Pons (tissue), 1 donor: Measurements from ENCODE around the gene OGDHL.
"Not testable (repeated sequence)": the region's sequence is repeated elsewhere in the genome, so short reads cannot be mapped to it uniquely, and the experiment has no call there.

ENCODE experiments used
- DNase-seq: peaks from one replicate; pipeline ENCODE4 v3.0.0-alpha.2; 2016; ENCODE audit warnings: low spot score

Gene OGDHL

DNA sequence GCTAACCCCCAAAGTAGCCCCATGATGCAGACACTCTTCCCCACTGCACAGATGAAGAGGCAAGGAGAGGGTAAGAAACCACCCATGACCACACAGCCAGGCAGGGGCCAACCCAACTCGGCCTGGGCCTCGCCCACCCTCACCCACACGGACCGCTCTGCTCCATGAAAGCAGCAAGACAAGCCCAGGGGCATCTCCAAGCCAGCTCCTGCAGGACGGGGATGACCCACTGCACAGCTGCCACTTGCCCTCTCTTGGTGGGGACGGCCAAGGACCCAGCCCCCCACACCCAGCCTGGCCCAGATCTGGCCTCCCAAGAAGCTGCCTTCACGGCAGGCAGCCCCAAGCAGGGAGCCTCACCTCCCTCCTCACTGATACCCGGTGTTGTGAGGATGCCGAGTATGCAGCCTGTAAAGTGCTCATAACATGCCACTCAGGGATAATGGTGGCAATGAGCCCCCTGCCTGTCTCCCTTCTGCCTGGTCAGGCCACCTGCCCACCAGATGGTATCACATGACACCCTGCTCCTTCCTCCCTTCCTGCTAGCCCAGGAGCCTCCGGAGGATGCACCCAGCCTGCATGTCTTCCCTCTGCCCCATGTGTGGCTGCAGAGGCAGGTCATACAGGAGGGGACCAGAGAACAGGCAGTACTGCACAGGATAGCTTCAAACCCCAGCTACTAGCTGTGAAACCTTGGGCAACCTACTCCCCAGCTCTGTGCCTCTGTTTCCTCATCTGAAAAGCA is 23.3 kb downstream of the OGDHL start:
- DNase-seq: no peak

DNA sequence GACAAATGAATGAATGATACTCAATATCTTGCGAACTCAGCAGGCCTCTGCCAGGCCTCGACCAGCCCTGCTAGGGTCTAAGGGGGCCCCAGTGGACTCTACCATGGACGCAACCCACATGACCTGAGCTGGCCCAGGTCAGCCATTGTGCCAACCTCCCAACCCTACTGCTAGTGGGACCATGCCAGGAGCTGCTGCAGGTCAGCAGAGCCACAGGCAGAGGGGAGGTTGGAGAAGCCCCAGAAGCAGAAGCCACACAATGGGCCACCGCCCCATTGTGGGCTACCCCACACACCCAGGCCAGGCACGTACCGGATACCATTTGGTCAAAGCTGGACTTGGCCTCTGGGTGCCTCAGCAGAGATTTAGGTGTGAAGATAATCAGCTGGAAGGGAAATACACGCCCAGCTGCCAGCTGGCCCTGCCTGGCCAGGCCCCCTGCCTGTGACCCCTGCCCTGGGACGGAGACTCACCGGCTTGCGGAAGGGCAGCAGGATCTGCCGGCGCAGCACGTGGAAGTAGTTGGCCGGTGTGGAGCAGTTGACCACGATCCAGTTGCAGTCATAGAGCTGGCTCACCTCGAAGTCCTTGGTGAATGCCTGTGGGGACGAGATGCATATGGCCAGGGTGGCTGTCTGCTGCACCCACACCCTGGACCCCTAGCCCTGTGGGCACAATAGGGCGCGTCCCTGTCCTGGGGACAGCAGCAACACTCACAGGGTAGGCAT is 24.5 kb downstream of the OGDHL start:
- DNase-seq: no peak

DNA sequence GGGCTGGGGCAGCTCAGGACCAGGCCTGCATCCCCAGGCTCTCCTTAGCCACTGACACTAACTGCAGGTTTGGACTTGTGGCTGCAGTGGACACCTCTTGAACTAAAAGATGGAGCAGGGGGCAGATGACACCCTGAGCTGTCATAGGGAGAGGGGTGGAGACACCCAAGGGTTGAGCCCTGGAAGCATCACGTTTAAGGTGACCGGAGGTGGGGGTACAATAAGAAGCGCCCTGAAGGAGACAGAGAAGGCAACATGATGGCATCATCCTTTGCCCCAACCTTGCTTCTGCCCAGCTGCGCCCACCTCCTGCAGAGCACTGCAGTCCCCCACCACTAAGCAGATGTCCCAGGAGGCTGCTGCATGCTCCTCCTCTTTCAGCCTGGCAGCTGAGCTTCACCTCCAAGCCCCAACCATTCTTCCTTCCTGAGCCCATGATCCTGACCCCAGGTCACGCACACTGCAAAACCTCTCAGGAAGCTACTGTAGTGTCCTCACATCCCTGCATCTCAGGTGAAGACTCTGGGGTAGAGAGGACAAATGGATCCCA is 25.5 kb downstream of the OGDHL start:
- no peak for DNase-seq

DNA sequence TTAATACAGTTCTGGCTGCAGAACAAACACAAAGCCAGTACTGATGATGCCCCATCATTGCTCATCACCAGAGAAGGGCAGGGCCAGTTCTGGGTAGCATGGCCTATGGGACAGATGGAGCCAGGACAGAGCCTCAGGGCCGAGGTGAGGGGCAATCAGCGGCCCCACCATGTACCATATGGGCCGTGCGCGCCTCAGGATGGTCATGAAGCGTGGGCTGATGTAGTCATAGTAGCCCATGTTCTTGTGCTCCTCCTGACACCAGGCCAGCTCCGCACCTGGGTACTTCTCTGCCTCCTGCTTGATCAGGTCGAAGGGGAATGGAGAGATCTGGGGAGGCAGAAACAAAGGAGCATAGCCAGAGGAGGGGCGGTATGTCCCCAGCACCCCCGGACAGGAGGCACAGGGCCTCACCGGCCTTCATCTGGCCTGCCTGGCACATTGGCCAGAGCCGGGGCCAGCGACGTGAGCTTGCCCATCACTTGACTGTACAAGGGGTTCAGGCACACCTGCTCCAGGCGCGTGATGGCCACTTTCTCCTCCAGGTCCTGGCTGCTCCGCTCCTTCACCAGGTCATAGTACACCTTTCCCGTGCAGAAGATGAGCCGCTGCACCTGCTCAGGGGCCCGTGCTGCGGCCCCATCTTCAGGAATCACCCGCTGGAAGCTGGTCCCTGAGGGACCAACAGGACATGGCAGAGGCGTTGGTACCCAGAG is 26.1 kb downstream of the OGDHL start:
- DNase-seq: no peak

DNA sequence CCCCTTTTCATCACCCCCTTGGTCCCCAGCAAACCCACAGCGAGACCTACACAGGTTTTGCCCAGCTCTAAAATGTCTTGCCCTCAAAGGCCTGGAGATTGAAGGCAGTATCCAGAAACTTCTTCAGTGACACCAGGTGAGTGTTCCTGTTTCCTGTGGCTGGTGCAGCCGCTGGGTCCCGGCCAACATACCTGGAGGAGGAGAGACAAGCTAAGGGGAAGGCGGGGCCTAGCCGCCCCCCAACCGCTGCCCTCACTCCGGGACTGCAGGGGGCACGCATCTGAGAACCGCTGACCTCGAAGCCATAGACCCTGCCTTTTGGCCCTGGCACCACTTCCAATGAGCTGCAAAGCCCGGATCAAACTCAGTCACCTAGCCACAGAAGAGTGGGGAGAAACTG is 27.0 kb downstream of the OGDHL start:
- no peak for DNase-seq

DNA sequence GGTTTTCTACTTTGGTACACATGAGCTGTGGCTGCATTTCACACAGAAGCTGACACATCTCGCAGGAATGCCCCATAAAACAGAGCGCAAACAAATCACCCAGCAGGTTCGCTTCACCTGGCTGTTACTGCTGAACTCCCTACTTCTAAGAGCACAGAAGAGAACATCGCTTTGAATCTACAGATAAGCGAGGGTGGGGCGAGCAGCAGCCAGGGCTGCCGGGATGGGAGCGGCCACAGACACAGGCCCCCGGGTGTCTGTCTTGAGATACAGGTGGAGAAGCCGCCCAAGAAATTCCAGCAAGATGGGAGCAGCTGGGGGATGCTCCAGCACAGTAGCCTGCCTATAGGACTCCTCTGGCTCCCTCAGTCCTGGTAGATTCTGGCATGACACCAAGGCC is 27.4 kb downstream of the OGDHL start:
- no peak for DNase-seq

DNA sequence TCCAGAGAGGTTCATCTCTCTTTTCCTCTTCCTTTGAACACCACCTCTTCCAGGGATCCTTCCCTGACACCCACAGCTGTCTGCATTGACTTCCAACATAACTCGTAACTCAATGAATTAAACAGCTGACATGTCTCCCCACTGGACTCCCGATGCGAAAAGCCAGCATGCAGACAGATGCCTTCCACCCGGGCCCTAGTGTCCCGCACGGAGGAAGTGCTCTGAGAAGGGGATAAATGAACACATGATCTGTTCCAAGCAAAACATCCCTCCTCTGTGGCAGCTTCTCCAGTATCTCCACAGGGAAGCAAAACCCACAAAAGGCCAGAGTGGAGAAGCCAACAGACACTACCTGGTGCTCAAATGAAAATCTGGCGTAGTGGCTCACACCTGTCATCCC is 28.3 kb downstream of the OGDHL start:
- no peak for DNase-seq

DNA sequence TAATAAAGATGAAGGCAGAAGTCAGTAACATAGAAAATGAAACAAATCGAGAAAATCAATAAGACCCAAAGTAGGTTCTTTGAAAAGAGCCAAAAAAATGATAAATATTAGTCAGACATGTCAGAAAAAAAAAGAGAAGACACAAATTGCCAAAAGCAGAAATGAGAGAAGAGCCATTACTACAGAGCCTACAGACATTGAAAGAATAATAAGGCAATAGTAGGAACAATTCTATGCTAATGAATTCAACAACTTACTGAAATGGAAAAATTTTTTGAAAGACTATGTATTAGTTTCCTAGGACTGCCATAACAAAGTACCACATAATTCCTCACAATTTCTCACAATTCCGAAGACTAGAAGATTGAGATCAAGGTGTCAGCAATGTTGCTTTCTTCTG is 35.5 kb downstream of the OGDHL start:
- no peak for DNase-seq

DNA sequence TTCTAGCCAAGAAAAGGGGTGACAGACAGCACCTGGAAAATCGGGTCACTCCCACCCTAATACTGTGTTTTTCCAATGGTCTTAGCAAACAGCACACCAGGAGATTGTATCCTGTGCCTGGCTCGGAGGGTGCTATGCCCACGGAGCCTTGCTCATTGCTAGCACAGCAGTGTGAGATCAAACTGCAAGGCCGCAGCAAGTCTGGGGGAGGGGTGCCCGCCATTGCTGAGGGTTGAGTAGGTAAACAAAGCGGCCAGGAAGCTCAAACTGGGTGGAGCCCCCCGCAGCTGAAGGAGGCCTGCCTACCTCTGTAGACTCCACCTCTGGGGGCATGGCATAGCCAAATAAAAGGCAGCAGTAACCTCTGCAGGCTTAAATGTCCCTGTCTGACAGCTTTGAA is 47.0 kb downstream of the OGDHL start:
- not testable (repeated sequence) for DNase-seq

DNA sequence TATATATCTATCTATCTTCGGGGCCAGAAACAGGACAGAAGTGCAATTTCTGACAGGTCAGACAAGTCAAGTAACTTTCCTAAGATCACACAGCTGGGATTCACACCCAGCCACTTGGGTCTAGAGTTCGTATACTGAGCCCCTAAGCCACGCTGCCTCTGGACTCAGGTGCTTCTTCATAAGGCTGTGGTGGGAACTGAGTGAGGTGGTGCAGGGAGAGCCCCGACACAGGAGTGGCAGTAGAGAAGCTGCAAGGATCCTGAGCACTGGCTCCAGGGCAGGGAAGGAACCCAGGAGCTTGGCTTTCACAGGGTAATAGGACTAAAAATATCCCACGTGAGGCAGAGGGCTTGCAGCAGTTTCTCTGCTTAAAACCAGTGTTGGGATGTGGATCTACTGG is 48.9 kb downstream of the OGDHL start:
- no peak for DNase-seq

DNA sequence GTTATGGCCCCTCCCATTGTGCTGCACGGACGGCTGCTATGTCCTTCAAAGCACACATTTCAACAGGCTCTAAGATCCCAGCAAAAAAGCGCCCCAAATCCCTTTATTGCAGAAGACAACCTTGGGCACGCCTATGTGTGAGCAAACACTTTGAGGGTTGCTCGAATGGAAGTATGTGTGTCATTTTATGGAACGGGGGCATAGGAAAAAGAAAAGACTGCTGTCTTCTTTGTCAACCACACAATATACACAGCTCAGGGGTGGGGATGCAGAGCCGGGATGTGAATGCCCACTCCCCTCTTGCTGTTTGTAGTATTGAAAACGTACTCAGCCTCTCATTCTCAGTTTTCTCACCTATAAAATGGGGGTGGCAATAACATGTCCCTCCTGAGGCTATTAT is 50.6 kb downstream of the OGDHL start:
- DNase-seq: no peak

DNA sequence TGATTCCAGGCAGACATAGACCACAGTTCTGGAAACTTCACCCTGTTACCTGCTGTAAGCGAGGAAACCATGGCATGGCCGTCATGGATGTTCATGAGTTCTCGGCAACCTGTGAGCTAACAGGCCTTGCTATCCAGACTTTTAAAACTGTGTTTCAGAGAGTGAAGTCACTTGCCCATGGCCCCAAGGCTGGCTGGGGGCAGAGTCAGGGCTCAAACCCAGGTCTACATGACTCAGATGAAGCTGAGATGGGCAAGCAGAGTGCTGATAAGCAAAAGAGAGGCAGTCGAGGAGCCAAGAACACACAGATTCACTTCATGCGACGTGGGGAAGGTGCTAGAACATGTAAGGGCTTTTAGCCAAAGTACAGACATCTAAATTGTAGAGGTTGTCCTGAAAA is 51.2 kb downstream of the OGDHL start:
- DNase-seq: no peak

DNA sequence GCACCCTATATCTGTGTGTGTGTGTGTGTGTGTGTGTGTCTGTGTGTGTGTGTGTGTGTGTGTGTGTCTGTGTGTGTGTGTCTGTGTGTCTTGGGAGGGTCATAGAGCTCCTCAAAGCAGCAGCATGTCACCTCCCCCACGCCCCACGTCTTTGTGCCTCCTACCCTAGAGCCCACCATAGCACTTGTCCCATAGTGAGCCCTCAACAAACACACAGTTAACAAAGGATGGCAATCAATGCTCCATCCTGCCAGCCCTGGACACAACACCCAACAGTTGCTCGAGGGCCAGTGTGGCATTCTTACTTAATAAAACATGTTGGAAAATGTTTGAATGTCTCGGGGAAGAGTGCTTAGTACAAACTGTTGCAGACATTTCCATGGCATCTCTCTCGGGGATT is 52.2 kb downstream of the OGDHL start:
- DNase-seq: no peak

DNA sequence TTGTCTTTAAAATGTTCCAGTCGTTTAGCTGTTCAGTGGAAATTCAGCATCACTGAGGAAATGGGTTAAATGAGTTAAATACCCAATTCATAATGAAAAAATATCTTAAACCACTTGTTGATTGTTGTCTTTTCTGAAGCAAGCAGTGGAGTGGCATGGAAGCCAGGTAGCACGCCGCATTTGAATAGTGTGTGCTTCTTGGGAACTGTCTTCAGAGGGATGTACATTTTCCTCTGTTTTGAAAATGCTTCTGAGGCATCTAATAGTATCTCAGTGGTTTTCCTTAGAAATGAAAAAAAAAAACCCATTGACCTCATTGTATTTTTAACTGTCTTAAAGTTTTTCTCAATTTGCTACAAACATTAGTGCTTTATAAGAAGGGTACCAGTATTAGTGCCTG is 54.5 kb downstream of the OGDHL start:
- DNase-seq: no peak

DNA sequence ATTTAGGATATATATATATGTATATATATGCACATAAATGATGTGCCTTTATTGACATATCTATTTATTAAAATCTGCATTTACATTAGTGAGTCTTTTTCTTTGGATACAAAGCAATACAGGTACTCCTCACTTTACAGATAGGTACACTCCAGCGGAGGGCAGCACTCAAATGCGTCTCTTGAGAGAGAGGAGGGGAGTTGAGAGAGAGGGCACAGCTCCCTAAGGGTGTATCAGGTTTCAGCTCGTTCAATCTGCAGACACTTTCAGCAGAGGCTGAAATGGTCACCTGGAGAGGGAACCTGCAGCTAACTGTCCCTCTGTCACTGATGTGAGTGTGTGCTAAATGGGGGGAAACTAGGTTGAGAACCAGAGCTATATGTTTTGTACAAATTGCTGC is 61.1 kb downstream of the OGDHL start:
- DNase-seq: no peak

DNA sequence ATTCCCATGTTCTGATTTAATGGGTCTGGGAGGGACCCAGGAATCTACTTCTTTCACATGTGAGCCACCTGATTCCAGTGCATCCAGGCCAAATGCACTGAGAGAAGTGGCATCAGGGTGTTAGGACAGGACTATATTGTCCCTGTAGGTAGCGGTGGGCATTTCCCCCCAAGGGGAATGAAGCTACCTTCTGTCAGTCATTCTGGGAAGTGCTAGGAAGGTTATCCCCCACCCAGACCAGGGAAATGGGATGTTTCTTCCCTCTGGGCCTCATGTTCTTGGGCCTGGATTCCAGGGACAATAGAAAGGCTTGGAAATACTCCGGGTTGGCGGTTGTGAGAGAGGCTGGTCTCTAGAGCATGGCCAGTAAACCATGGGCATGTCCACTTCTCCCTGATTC is 61.9 kb downstream of the OGDHL start:
- DNase-seq: no peak

DNA sequence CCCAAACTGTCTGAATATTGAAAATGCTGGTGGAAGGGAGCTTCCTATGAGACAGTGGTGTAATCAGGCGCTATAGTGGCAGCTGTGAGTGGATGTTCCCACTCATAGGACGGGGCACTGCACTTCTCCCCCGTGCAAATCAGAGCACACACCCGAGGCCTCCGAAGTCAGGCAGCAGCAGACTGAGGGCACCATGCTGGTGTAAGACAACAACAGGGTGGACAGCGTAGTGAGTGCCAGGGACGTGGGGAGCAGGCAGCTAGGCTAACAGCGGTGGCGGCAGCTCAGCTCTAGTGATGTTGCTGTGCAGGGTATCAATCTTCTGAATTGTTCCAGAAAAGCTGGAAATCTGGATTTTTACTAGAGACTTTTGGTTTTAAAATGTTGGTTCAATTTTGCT is 63.4 kb downstream of the OGDHL start:
- no peak for DNase-seq

DNA sequence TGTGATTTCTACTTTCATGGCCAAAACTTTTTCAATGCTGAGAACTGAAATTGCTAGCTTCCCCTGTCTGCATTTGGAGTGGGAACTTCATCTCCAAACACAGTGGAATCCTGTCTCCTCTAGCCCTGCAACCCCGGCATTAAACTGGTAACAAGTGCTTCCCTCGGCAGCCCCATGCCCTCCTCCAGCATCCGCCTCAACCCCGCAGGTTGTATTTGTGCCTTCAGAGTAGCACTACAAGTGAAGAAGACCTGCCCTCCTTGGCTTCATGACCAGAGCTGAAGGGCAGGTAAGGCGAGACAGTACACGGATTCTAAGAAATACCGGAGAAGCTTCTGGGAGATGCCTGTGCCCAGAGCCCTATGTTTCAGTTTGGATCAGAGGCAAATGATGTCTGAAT is 65.8 kb downstream of the OGDHL start:
- DNase-seq: no peak

DNA sequence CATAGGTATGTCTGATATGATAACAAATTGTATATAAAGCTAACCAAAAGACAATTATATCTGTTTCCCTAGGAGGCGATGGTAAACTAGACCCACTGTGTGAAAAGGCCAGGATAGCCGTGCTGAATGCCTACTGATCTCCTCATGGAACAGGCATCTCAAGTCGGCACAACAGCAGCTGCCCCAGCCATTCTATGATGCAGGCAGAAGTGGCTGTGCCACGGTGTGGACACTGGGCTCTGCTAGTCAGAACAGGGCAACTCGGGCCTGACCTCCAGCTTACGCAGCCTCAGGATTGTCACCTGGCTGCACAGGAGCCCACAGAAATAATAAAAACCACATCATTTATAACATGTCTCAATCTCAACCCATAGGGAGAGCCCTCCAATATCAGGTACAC is 67.7 kb downstream of the OGDHL start:
- DNase-seq: no peak

DNA sequence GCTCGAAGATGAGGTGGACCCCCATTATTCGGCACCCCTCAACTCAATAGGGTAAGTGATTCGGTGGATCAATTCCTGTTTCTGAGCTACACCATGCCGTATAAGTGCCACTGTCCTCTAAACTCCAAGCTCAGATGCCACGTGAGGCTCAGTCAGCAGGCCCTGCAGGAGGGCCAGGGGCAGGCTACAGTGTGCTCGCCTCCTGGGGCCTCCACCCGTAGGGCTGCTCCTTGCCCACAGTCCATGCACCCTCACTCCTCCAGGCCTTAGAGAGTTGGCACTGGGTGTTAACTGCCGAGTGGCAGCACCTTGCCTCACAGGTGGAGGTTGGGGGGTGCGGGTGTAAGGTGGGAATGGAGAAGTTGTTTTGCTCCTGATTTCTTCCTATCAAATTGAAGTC is 70.5 kb downstream of the OGDHL start:
- DNase-seq: no peak

DNA sequence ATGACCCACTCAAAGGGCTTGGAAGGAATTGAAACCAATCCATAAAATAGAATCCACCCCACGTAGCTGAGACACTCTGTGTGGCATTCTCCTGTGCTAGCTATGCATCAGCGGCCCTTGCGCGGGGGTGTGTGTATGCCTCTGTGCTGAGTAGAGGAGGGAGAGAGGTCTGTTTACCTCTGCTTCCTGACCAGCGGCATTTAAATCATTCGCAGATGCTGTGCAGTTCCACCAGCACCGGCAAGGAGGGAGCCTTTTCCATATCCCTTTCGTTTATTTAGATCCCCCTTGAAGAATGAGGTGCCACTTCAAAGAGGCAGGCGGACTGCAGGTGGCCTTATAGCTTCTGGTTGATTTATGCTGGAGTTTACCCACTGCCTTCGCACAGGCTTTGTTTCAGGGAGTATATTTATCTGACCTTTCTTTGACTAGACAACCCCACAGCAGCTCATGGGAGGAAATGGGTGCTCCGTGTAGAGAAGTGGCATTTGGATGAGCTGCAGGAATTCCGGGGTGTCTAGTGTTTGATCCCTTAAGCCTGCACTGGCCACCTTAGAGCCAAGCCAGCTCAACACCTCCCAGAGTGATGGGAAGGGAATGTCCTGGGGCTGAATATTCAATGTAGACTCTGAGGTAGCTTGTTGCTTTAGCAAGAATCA is 71.3 kb downstream of the OGDHL start:
- no peak for DNase-seq

DNA sequence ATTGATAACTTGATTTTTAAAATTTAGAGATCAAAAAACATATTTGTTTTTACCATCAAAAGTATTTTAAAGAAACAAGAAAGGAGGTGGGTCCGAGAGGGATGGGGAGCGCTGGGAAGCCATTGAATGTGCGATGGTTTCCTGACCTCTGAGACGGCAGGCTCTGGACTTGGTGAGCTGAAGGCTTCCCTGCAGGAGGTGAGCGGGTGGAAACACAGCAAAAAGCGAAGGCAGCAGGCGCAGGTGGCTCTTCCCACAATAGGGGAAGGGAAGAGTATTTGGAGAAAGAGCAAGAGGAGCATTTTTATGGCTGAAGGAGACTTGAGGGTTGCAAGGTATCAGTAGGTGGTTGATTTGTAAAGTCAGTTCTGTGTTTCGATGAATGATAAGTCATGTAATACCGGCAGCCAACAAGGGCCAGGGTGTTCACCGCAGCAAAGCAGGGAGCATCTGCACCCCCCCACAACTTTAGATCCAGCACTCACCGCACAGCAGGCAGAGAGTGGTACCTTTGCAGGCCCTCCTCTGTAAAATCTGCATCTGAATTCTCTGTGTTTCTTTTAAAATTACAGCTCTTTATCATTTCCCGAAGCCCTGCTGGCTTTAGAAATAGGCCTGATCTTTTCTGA is 72.1 kb downstream of the OGDHL start:
- DNase-seq: no peak
